ENCODE measurements around the gene TRIM67. TPM values are rescaled to one million over a fixed set of nuclear protein-coding genes. Genes with fewer than 3 reads are reported as not detected.

The TRIM67 gene
- total RNA-seq, 1 donor from 2014 or later: not detected

GRCh38 chr1:231219422-231220401 lies 57.9 kb downstream of the TRIM67 start:
- no peaks in the 10 kb centered on the region for H4K20me1 ChIP-seq (ENCODE audit: low read depth)
- Mint-ChIP-seq H3K27ac (peak overlapping the region; percentile 46), H3K27me3 (ENCODE audit: insufficient read depth, low read depth) (peaks cover 2% of the 10 kb centered on the region), H3K4me1 (peaks cover 3% of the 10 kb centered on the region), H3K4me3 (no peak overlapping the region), H3K9me3 (no peaks in the 10 kb centered on the region), H3K36me3 (peaks cover 4% of the 10 kb centered on the region)
- H3K9me3 ChIP-seq (ENCODE audit: low read depth): no peaks in the 10 kb centered on the region
- no peak overlapping the region for H3K9ac ChIP-seq
- H3K36me3 ChIP-seq: no peaks in the 10 kb centered on the region
- no peak for DNase-seq (ENCODE audit: low spot score)
- H3K27me3 ChIP-seq: peaks cover 32% of the 10 kb centered on the region
- no peak overlapping the region for H3K27ac ChIP-seq
- TF ChIP-seq EZH2 (IDR thresholded peaks at IDR 0.05) (no peak), CTCF (IDR thresholded peaks at IDR 0.05) (no peak), EZH2phosphoT487 (IDR thresholded peaks at IDR 0.05) (no peak)
- H3K4me2 ChIP-seq: no peak overlapping the region
- H3K79me2 ChIP-seq (ENCODE audit: low read depth): no peaks in the 10 kb centered on the region
- no peak overlapping the region for H2AFZ ChIP-seq (replicated peaks)
- H3K4me3 ChIP-seq: no peak overlapping the region
- H3F3A ChIP-seq (ENCODE audit: low read depth): no peaks in the 10 kb centered on the region
- peaks cover 4% of the 10 kb centered on the region for H3K4me1 ChIP-seq

GRCh38 chr1:231220801-231221200 lies 58.9 kb downstream of the TRIM67 start:
- Histone ChIP-seq H3F3A (ENCODE audit: low read depth) (no peaks in the 10 kb centered on the region), H3K4me2 (no peak overlapping the region), H3K36me3 (no peaks in the 10 kb centered on the region), H2AFZ (replicated peaks) (no peak overlapping the region), H3K9me3 (ENCODE audit: low read depth) (no peaks in the 10 kb centered on the region), H3K9ac (no peak overlapping the region), H3K27ac (no peak overlapping the region), H3K4me3 (no peak overlapping the region), H3K4me1 (peaks cover 4% of the 10 kb centered on the region), H3K79me2 (ENCODE audit: low read depth) (no peaks in the 10 kb centered on the region), H3K27me3 (peaks cover 21% of the 10 kb centered on the region), H4K20me1 (ENCODE audit: low read depth) (no peaks in the 10 kb centered on the region)
- H3K4me1 Mint-ChIP-seq: peaks cover 3% of the 10 kb centered on the region
- no peak for DNase-seq (ENCODE audit: low spot score)
- H3K27ac Mint-ChIP-seq: no peak overlapping the region
- H3K9me3 Mint-ChIP-seq: no peaks in the 10 kb centered on the region
- H3K36me3 Mint-ChIP-seq: peaks cover 8% of the 10 kb centered on the region
- H3K27me3 Mint-ChIP-seq (ENCODE audit: insufficient read depth, low read depth): peaks cover 2% of the 10 kb centered on the region
- H3K4me3 Mint-ChIP-seq: no peak overlapping the region
- no peak for TF ChIP-seq EZH2phosphoT487 (IDR thresholded peaks at IDR 0.05)
- TF ChIP-seq EZH2 (IDR thresholded peaks at IDR 0.05): no peak
- no peak for TF ChIP-seq CTCF (IDR thresholded peaks at IDR 0.05)

GRCh38 chr1:231226156-231226555 lies 64.3 kb downstream of the TRIM67 start:
- H3K4me1 ChIP-seq: peaks cover under 1% of the 10 kb centered on the region
- H3K27ac ChIP-seq: no peak overlapping the region
- H3K36me3 ChIP-seq: no peaks in the 10 kb centered on the region
- no peaks in the 10 kb centered on the region for H3F3A ChIP-seq (ENCODE audit: low read depth)
- no peaks in the 10 kb centered on the region for H3K79me2 ChIP-seq (ENCODE audit: low read depth)
- H3K4me2 ChIP-seq: no peak overlapping the region
- no peaks in the 10 kb centered on the region for H3K4me1 Mint-ChIP-seq
- no peak for TF ChIP-seq CTCF (IDR thresholded peaks at IDR 0.05)
- TF ChIP-seq EZH2 (IDR thresholded peaks at IDR 0.05): no peak
- no peak for TF ChIP-seq EZH2phosphoT487 (IDR thresholded peaks at IDR 0.05)
- peaks cover 21% of the 10 kb centered on the region for H3K36me3 Mint-ChIP-seq
- DNase-seq (ENCODE audit: low spot score): no peak
- H2AFZ ChIP-seq (replicated peaks): no peak overlapping the region
- H4K20me1 ChIP-seq (ENCODE audit: low read depth): no peaks in the 10 kb centered on the region
- no peaks in the 10 kb centered on the region for H3K27me3 ChIP-seq
- H3K27ac Mint-ChIP-seq: no peak overlapping the region
- H3K4me3 Mint-ChIP-seq: no peak overlapping the region
- no peak overlapping the region for H3K9ac ChIP-seq
- no peaks in the 10 kb centered on the region for H3K9me3 ChIP-seq (ENCODE audit: low read depth)
- no peaks in the 10 kb centered on the region for H3K9me3 Mint-ChIP-seq
- no peak overlapping the region for H3K4me3 ChIP-seq
- H3K27me3 Mint-ChIP-seq (ENCODE audit: insufficient read depth, low read depth): peaks cover 3% of the 10 kb centered on the region
